Caco-2 (cell line): ENCODE measurements around the gene LRIG1. TPM values are rescaled to one million over a fixed set of nuclear protein-coding genes. Genes with fewer than 3 reads are reported as not detected.
A peak's percentile ranks its signal among the peaks of the same experiment; 100 is the strongest.

Experiments
- Bru-seq: library from RNA; stranded (reverse); fragments of 400-500 nt; gene quantifications from one replicate; lab custom pipeline; 2021; lab: Mats Ljungman, UMichigan
- BruChase-seq, 2 experiments: library from RNA; stranded (reverse); fragments of 400-500 nt; gene quantifications; one replicate each; lab custom pipeline; 2021; lab: Mats Ljungman, UMichigan
- BruUV-seq: library from RNA; stranded (reverse); fragments of 400-500 nt; replicated peaks from 2 replicates; lab custom pipeline; 2021; lab: Mats Ljungman, UMichigan
- CTCF ChIA-PET: fragments of 300-600 bp; sonication (Branson Sonifier 250); formaldehyde crosslinking; loops from one replicate; lab custom pipeline; 2022; ENCODE audit warnings: antibody characterized with exemption; lab: Charles Lee
- POLR2A ChIA-PET: fragments of 300-600 bp; sonication (Branson Sonifier 250); formaldehyde crosslinking; loops from one replicate; lab custom pipeline; 2022; ENCODE audit warnings: antibody characterized with exemption; lab: Charles Lee
- DNase-seq, 2 experiments: peaks; one replicate each; pipeline versions ENCODE4 v3.0.0 to v3.0.0-alpha.2; 2020 to 2022
- H3K27me3 ChIP-seq: replicated peaks from 2 replicates; pipeline ENCODE4 v1.6.0; 2011; ENCODE audit warnings: low read length; ENCODE audit not compliant: control insufficient read depth, insufficient read depth
- H3K36me3 ChIP-seq: 2 replicates; pipeline ENCODE4 v1.5.1; 2011; ENCODE audit warnings: low read length; ENCODE audit not compliant: control insufficient read depth, insufficient read depth
- H3K4me1 ChIP-seq: fragments of 250-450 bp; sonication (Bioruptor Pico); 2 replicates; pipeline ENCODE4 v1.5.1; 2020; ENCODE audit warnings: mild to moderate bottlenecking
- H3K4me3 ChIP-seq: 2 replicates; pipeline ENCODE4 v1.5.1; 2011; ENCODE audit warnings: low read depth, mild to moderate bottlenecking, control low read depth, low read length
- H3K9me3 ChIP-seq: fragments of 250-450 bp; sonication (Bioruptor Pico); 2 replicates; pipeline ENCODE4 v1.5.1; 2020; ENCODE audit warnings: mild to moderate bottlenecking, moderate library complexity
- H3K27ac Mint-ChIP-seq: one replicate; pipeline ENCODE4 v1.8.0; 2022; ENCODE audit warnings: mixed read lengths; ENCODE audit not compliant: unreplicated experiment
- H3K27me3 Mint-ChIP-seq: one replicate; pipeline ENCODE4 v1.8.0; 2022; ENCODE audit warnings: mixed read lengths; ENCODE audit not compliant: insufficient read depth, unreplicated experiment
- H3K36me3 Mint-ChIP-seq: one replicate; pipeline ENCODE4 v1.8.0; 2022; ENCODE audit warnings: mild to moderate bottlenecking, mixed read lengths; ENCODE audit not compliant: insufficient read depth, unreplicated experiment
- H3K4me1 Mint-ChIP-seq: one replicate; pipeline ENCODE4 v1.8.0; 2022; ENCODE audit warnings: low read depth, mixed read lengths; ENCODE audit not compliant: unreplicated experiment
- H3K4me3 Mint-ChIP-seq: one replicate; pipeline ENCODE4 v1.8.0; 2022; ENCODE audit warnings: mild to moderate bottlenecking, moderate library complexity, mixed read lengths; ENCODE audit not compliant: unreplicated experiment
- H3K9me3 Mint-ChIP-seq: one replicate; pipeline ENCODE4 v1.8.0; 2022; ENCODE audit warnings: mixed read lengths; ENCODE audit not compliant: unreplicated experiment
- intact Hi-C: fragments of 100-400 bp; cut with micrococcal nuclease; formaldehyde crosslinking; loops from one replicate; pipeline ENCODE4 v1.10.0; 2022; ENCODE audit not compliant: unreplicated experiment
- long read RNA-seq: library from polyadenylated mRNA; stranded (forward); transcript quantifications from one replicate; pipeline ENCODE4 v2.0.0, GENCODE V29; 2022
- total RNA-seq: library from RNA; stranded (reverse); gene quantifications from 2 replicates; pipeline ENCODE4 v1.2.3, GENCODE V29; 2022
- TF ChIP-seq, protein P1 (sequence below), 2 experiments: fragments of 200-600 bp in 1 of 2; IDR thresholded peaks; 1 replicate in 1 of 2; 2 replicates in 1 of 2; pipeline versions ENCODE4 v1.5.1 to v1.8.0; 2011 to 2022; ENCODE audit warnings: antibody characterized with exemption in 1 of 2, control low read depth in 1 of 2, inconsistent platforms in 1 of 2, low read depth in 1 of 2, low read length in 1 of 2, mild to moderate bottlenecking in 1 of 2, moderate library complexity in 1 of 2; ENCODE audit not compliant: insufficient read depth in 1 of 2, severe bottlenecking in 1 of 2, unreplicated experiment in 1 of 2

LRIG1 gene, protein sequence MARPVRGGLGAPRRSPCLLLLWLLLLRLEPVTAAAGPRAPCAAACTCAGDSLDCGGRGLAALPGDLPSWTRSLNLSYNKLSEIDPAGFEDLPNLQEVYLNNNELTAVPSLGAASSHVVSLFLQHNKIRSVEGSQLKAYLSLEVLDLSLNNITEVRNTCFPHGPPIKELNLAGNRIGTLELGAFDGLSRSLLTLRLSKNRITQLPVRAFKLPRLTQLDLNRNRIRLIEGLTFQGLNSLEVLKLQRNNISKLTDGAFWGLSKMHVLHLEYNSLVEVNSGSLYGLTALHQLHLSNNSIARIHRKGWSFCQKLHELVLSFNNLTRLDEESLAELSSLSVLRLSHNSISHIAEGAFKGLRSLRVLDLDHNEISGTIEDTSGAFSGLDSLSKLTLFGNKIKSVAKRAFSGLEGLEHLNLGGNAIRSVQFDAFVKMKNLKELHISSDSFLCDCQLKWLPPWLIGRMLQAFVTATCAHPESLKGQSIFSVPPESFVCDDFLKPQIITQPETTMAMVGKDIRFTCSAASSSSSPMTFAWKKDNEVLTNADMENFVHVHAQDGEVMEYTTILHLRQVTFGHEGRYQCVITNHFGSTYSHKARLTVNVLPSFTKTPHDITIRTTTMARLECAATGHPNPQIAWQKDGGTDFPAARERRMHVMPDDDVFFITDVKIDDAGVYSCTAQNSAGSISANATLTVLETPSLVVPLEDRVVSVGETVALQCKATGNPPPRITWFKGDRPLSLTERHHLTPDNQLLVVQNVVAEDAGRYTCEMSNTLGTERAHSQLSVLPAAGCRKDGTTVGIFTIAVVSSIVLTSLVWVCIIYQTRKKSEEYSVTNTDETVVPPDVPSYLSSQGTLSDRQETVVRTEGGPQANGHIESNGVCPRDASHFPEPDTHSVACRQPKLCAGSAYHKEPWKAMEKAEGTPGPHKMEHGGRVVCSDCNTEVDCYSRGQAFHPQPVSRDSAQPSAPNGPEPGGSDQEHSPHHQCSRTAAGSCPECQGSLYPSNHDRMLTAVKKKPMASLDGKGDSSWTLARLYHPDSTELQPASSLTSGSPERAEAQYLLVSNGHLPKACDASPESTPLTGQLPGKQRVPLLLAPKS
- total RNA-seq (43.4 and 47.0 TPM in 2 replicates), Bru-seq, nascent RNA (percentile 87 among the genes with signal in this experiment), BruChase-seq, experiment 1, labeled RNA remaining after a 2-hour chase (percentile 80 among the genes with signal in this experiment), BruChase-seq, experiment 2, labeled RNA remaining after a 6-hour chase (percentile 78 among the genes with signal in this experiment)
- long read RNA-seq, full-length matches to known transcripts: 24 of 47 reads
- long read RNA-seq, partial matches to known transcripts: 13 of 47 reads
- long read RNA-seq, other reads (novel, unspliced or antisense): 10 of 47 reads

DNA sequence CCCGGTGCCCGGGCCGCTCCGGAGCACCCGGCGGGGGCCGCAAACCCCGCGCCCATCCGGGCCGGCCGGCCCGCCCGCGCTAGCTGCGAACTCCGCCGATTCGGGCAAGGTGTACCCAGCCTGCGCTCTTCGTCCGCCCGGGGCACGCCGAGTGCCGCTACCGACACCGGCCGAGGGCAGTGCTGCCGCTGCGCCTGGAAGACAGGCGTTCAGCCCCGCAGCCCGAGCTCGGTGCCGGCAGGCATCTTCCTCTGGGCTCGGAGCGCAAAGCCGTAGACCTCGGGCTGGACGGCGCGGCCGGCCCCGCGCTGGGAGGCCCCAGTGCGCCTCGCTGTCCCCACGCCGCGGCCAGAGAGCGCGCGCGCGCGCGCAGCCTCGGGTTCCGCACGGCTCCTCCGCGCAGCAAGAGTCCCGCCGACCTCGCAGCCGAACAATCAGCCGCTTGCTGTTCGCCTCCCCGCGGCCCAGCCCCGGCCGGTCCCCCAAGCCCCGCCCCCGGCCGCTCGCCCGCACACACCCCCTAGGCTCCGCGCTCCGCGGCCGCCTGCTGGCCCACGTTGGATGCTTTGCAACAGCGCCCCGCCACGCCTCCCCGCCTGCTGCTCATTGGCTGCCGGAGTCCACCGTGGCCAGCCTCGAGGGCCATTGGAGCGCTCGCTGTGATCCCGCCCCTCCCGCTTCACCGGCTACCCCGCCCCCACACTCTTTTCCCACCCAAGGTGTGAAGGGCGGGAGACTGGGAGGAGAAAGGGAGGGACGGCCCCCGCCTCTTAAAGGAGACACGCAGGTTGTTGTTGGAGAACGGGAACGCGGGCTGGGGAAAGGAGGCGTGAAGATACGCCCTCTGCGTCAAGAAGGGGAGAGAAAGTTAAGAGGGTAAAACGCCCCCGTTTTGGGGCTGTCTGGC lies at the start of gene LRIG1:
TSS of gene LRIG1 (minus strand) at position 447 of the 907 bp plus-strand sequence. CDS start 615 bp downstream, outside the sequence.
- Mint-ChIP-seq H3K27ac (peak within 1 kb of the TSS; percentile 79), H3K4me1 (peaks cover 31% of the 10 kb centered on the region), H3K4me3 (peak within 1 kb of the TSS; percentile 91), H3K27me3 (no peaks in the 10 kb centered on the region), H3K9me3 (no peaks in the 10 kb centered on the region), H3K36me3 (no peaks in the 10 kb centered on the region)
- no TSS peak for BruUV-seq
- H3K4me3 ChIP-seq: peak within 1 kb of the TSS; percentile 98
- no peaks in the 10 kb centered on the region for H3K36me3 ChIP-seq
- TF ChIP-seq, protein P1, sequence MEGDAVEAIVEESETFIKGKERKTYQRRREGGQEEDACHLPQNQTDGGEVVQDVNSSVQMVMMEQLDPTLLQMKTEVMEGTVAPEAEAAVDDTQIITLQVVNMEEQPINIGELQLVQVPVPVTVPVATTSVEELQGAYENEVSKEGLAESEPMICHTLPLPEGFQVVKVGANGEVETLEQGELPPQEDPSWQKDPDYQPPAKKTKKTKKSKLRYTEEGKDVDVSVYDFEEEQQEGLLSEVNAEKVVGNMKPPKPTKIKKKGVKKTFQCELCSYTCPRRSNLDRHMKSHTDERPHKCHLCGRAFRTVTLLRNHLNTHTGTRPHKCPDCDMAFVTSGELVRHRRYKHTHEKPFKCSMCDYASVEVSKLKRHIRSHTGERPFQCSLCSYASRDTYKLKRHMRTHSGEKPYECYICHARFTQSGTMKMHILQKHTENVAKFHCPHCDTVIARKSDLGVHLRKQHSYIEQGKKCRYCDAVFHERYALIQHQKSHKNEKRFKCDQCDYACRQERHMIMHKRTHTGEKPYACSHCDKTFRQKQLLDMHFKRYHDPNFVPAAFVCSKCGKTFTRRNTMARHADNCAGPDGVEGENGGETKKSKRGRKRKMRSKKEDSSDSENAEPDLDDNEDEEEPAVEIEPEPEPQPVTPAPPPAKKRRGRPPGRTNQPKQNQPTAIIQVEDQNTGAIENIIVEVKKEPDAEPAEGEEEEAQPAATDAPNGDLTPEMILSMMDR (IDR thresholded peaks at IDR 0.05; ENCODE audit: insufficient read depth in 1 of 2, low read depth in 1 of 2, low read length in 1 of 2, severe bottlenecking in 1 of 2, unreplicated experiment in 1 of 2): peak in 1 of 2 experiments; percentile 34
- H3K27me3 ChIP-seq: no peaks in the 10 kb centered on the region
- DNase-seq: peak; percentile 99
- no peaks in the 10 kb centered on the region for H3K9me3 ChIP-seq
- ChIA-PET POLR2A (no interaction called here), CTCF (no interaction called here)
- peaks cover 41% of the 10 kb centered on the region for H3K4me1 ChIP-seq
- intact Hi-C loops: loop anchor here (1.0 to 10.0 kb wide), 5 partner anchors 20 to 316 kb away; no protein-coding TSS in a partner anchor

DNA sequence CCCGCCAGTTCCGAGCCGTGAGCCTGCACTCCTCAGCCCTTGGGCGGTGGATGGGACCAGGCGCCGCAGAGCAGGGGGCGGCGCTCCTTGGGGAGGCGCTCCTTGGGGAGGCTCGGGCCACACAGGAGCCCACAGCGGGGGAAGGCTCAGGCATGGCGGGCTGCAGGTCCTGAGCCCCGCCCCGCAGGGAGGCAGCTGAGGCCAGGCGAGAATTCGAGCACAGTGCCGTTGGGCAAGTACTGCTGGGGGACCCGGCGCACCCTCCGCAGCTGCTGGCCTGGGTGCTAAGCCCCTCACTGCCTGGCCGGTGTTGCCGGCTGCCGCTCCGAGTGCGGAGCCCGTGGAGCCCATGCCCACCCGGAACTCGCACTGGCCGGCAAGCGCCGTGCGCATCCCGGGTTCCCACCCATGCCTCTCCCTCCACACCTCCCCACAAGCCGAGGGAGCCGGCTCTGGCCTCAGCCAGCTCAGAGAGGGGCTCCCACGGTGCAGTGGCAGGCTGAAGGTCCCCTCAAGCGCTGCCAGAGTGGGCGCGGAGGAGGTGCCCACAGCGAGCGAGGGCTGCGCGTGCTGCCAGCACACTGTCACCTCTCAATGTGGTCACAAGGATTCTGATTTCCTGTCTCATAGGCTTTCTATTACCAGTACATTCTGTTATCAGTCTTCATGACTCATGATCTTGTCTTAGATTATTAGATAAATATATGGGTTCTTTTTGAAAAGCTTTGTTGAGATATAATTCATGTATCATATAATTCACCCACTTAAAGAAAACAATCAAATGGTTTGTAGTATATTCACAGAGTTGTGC lies 44.0 kb upstream of the LRIG1 start:
- H3K9me3 Mint-ChIP-seq: no peaks in the 10 kb centered on the region
- H3K4me3 Mint-ChIP-seq: no peak overlapping the region
- DNase-seq: no peak
- Histone ChIP-seq H3K4me1 (no peaks in the 10 kb centered on the region), H3K27me3 (no peaks in the 10 kb centered on the region), H3K9me3 (no peaks in the 10 kb centered on the region), H3K36me3 (no peaks in the 10 kb centered on the region), H3K4me3 (no peak overlapping the region)
- CTCF ChIA-PET: no interaction called here
- TF ChIP-seq, protein P1 (IDR thresholded peaks at IDR 0.05; ENCODE audit: insufficient read depth in 1 of 2, low read depth in 1 of 2, low read length in 1 of 2, severe bottlenecking in 1 of 2, unreplicated experiment in 1 of 2): no peak
- no peaks in the 10 kb centered on the region for H3K4me1 Mint-ChIP-seq
- POLR2A ChIA-PET: no interaction called here
- H3K27ac Mint-ChIP-seq: no peak overlapping the region
- intact Hi-C loops: no loop called here
- no peaks in the 10 kb centered on the region for H3K36me3 Mint-ChIP-seq
- no peaks in the 10 kb centered on the region for H3K27me3 Mint-ChIP-seq
- BruUV-seq: no TSS peak
